ENCODE data around the gene NR1H3.
"Not testable (repeated sequence)": the region's sequence is repeated elsewhere in the genome, so short reads cannot be mapped to it uniquely, and the experiment has no call there.

The NR1H3 gene

GRCh38 chr11:47302853-47303252 lies 45.1 kb downstream of the NR1H3 start:
- no peak for DNase-seq (ENCODE audit: low read depth)
- TF ChIP-seq CTCF (IDR thresholded peaks at IDR 0.05; ENCODE audit: low read depth, low read length, missing control alignments) = no peak
- no peak overlapping the region for H3K4me3 ChIP-seq (ENCODE audit: low read depth, low read length)

- no peak for TF ChIP-seq CTCF (IDR thresholded peaks at IDR 0.05; ENCODE audit: low read depth, low read length, missing control alignments)
- no peak overlapping the region for H3K4me3 ChIP-seq (ENCODE audit: low read depth, low read length)
- no peak for DNase-seq (ENCODE audit: low read depth)
Observed at GRCh38 chr11:47305734-47306483, 48.1 kb downstream of the NR1H3 start.

GRCh38 chr11:47306484-47306844 lies 48.7 kb downstream of the NR1H3 start:
- DNase-seq (ENCODE audit: low read depth) = no peak
- TF ChIP-seq CTCF (IDR thresholded peaks at IDR 0.05; ENCODE audit: low read depth, low read length, missing control alignments) = no peak

GRCh38 chr11:47308050-47308823 lies 50.4 kb downstream of the NR1H3 start:
- no peak for TF ChIP-seq CTCF (IDR thresholded peaks at IDR 0.05; ENCODE audit: low read depth, low read length, missing control alignments)
- DNase-seq (ENCODE audit: low read depth) = no peak
- H3K4me3 ChIP-seq (ENCODE audit: low read depth, low read length) = no peak overlapping the region

More at GRCh38 chr11:47306484-47306844, 48.7 kb downstream of the NR1H3 start:
- no peak overlapping the region for H3K4me3 ChIP-seq (ENCODE audit: low read depth, low read length)

GRCh38 chr11:47314992-47315391 lies 57.2 kb downstream of the NR1H3 start:
- TF ChIP-seq CTCF (IDR thresholded peaks at IDR 0.05; ENCODE audit: low read depth, low read length, missing control alignments) = no peak
- no peak overlapping the region for H3K4me3 ChIP-seq (ENCODE audit: low read depth, low read length)
- no peak for DNase-seq (ENCODE audit: low read depth)

- H3K4me3 ChIP-seq (ENCODE audit: low read depth, low read length); DNase-seq (ENCODE audit: low read depth): not testable (repeated sequence)
Observed at GRCh38 chr11:47316501-47316900, 58.7 kb downstream of the NR1H3 start.

- H3K4me3 ChIP-seq (ENCODE audit: low read depth, low read length) = no peak overlapping the region
- TF ChIP-seq CTCF (IDR thresholded peaks at IDR 0.05; ENCODE audit: low read depth, low read length, missing control alignments) = no peak
- DNase-seq (ENCODE audit: low read depth) = no peak
Observed at GRCh38 chr11:47317064-47317828, 59.5 kb downstream of the NR1H3 start.

All from GM12864 (cell line).